Adrenal gland (tissue), 5 donors: Measurements from ENCODE around the gene CD7.

Experiments
- CTCF ChIP-seq, 6 experiments: fragments of 450-650 bp in 4 of 6; fragments of 200-600 bp in 2 of 6; sonication (generic) in 1 of 6; IDR thresholded peaks; 1 replicate in 5 of 6; 2 replicates in 1 of 6; pipeline versions ENCODE4 v1.5.1 to v1.8.0; 2016 to 2021; ENCODE audit warnings: antibody characterized with exemption in 6 of 6, mild to moderate bottlenecking in 2 of 6, moderate library complexity in 1 of 6
- POLR2A ChIP-seq, 2 donors: fragments of 450-650 bp; IDR thresholded peaks; one replicate each; pipeline ENCODE4 v1.6.1; 2017; ENCODE audit warnings: antibody characterized with exemption in 2 of 2, mild to moderate bottlenecking in 2 of 2, moderate library complexity in 1 of 2
- donor health status: DM: no; HTN: no; CAD: no.

GRCh38 chr17:82302991-82303943 is 14.1 kb downstream of the CD7 start:
- TF ChIP-seq CTCF (IDR thresholded peaks at IDR 0.05) (no peak), POLR2A (IDR thresholded peaks at IDR 0.05) (no peak)
